Duodenal mucosa (tissue), 2 donors: ENCODE results near the gene PAFAH1B2.
A peak's percentile ranks its signal among the peaks of the same experiment; 100 is the strongest.
"Not testable (repeated sequence)": the region's sequence is repeated elsewhere in the genome, so short reads cannot be mapped to it uniquely, and the experiment has no call there.

Source experiments
- H3K27ac ChIP-seq: one replicate; pipeline ENCODE4 v1.7.0; 2013; ENCODE audit warnings: low read depth, low read length
- H3K27me3 ChIP-seq, 2 donors: one replicate each; pipeline ENCODE4 v1.7.0; 2013; ENCODE audit warnings: low read length in 2 of 2, control low read depth in 1 of 2; ENCODE audit not compliant: insufficient read depth in 2 of 2, control insufficient read depth in 1 of 2
- H3K36me3 ChIP-seq, 2 donors: one replicate each; pipeline ENCODE4 v1.7.0; 2013; ENCODE audit warnings: low read length in 2 of 2, control low read depth in 1 of 2; ENCODE audit not compliant: insufficient read depth in 2 of 2, control insufficient read depth in 1 of 2
- H3K4me1 ChIP-seq, 2 donors: one replicate each; pipeline ENCODE4 v1.7.0; 2013; ENCODE audit warnings: low read length in 2 of 2, control low read depth in 1 of 2; ENCODE audit not compliant: insufficient read depth in 2 of 2, control insufficient read depth in 1 of 2
- H3K4me3 ChIP-seq, 2 donors: one replicate each; pipeline ENCODE4 v1.7.0; 2013; ENCODE audit warnings: low read length in 2 of 2, low read depth in 1 of 2
- H3K9ac ChIP-seq, 2 donors: one replicate each; pipeline ENCODE4 v1.7.0; 2013; ENCODE audit warnings: low read length in 2 of 2, low read depth in 1 of 2
- H3K9me3 ChIP-seq, 2 donors: one replicate each; pipeline ENCODE4 v1.7.0; 2013; ENCODE audit warnings: low read length in 2 of 2, control low read depth in 1 of 2; ENCODE audit not compliant: control insufficient read depth in 1 of 2

PAFAH1B2 gene

DNA sequence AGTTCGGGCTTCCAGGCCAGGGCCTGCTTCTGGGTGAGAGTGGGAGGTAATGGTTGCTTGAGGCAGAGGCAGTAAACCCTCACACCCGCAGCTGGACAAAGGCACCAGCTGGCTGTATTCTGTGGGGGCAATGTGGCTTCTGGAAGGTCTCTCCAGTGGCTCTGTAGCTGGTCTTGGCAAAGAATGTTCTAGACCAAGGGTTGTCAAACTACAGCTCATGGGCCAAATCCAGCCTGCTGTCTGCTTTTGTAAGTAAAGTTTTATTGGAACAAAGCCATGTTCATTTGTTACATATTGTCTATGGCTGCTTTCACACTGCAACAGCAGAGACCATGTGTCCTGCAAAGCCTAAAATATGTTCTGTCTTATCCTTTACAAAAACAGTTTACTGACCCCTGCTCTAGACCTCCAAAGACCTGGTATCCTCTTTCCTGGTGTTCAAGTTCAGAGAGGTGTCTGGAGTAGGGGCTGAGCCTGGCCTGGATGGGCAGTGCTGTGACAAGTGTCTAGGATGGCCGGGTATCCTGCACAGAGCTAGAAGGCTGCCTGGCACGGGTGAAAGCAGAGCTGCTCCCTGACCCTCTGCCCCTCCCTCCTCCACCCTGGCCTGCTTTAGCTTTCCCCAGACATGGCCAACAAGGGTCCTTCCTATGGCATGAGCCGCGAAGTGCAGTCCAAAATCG lies 58.4 kb downstream of the PAFAH1B2 start:
- Histone ChIP-seq H3K27ac (peak overlapping the region; percentile 13), H3K9ac (peak overlapping the region in 1 of 2 donors; percentile 61), H3K27me3 (no peaks in the 10 kb centered on the region), H3K36me3 (peaks cover 8 to 31% of the 10 kb centered on the region in 2 donors), H3K9me3 (no peaks in the 10 kb centered on the region), H3K4me3 (peak overlapping the region in 1 of 2 donors; percentile 40), H3K4me1 (peaks cover 6 to 8% of the 10 kb centered on the region in 2 donors)

DNA sequence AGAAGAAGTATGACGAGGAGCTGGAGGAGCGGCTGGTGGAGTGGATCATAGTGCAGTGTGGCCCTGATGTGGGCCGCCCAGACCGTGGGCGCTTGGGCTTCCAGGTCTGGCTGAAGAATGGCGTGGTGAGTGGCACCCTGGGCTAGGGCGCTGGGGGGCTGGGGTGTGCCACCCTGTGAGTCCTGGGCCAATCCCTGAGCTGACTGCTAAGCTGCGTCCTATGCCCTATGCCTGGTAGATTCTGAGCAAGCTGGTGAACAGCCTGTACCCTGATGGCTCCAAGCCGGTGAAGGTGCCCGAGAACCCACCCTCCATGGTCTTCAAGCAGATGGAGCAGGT lies 59.0 kb downstream of the PAFAH1B2 start:
- Histone ChIP-seq H3K4me1 (peaks cover 6% of the 10 kb centered on the region in 2 donors), H3K27ac (no peak overlapping the region), H3K9ac (no peak overlapping the region), H3K36me3 (peaks cover 8 to 31% of the 10 kb centered on the region in 2 donors), H3K27me3 (no peaks in the 10 kb centered on the region), H3K4me3 (no peak overlapping the region), H3K9me3 (no peaks in the 10 kb centered on the region)

DNA sequence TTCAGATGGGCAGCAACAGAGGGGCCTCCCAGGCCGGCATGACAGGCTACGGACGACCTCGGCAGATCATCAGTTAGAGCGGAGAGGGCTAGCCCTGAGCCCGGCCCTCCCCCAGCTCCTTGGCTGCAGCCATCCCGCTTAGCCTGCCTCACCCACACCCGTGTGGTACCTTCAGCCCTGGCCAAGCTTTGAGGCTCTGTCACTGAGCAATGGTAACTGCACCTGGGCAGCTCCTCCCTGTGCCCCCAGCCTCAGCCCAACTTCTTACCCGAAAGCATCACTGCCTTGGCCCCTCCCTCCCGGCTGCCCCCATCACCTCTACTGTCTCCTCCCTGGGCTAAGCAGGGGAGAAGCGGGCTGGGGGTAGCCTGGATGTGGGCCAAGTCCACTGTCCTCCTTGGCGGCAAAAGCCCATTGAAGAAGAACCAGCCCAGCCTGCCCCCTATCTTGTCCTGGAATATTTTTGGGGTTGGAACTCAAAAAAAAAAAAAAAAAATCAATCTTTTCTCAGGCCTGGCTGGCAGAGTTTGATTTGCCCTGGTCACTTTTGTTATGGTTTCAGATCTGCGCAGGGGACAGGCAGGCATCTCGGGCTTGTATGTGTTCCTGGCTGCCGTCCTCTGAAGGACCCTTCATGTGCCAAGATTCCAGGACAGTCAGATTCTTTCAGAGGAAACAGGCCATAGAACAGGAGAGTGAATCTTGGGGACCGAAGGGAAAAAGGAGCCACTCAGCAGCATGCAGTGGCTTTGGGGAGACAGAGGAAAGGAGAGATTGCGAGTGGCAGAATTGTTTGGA lies 60.4 kb downstream of the PAFAH1B2 start:
- H3K27ac ChIP-seq, result no peak overlapping the region
- H3K9ac ChIP-seq, result no peak overlapping the region
- no peaks in the 10 kb centered on the region for H3K27me3 ChIP-seq
- H3K36me3 ChIP-seq, result peaks cover 8 to 31% of the 10 kb centered on the region in 2 donors
- H3K4me3 ChIP-seq, result no peak overlapping the region
- no peaks in the 10 kb centered on the region for H3K9me3 ChIP-seq
- peaks cover 0 to under 1% of the 10 kb centered on the region in 2 donors for H3K4me1 ChIP-seq

DNA sequence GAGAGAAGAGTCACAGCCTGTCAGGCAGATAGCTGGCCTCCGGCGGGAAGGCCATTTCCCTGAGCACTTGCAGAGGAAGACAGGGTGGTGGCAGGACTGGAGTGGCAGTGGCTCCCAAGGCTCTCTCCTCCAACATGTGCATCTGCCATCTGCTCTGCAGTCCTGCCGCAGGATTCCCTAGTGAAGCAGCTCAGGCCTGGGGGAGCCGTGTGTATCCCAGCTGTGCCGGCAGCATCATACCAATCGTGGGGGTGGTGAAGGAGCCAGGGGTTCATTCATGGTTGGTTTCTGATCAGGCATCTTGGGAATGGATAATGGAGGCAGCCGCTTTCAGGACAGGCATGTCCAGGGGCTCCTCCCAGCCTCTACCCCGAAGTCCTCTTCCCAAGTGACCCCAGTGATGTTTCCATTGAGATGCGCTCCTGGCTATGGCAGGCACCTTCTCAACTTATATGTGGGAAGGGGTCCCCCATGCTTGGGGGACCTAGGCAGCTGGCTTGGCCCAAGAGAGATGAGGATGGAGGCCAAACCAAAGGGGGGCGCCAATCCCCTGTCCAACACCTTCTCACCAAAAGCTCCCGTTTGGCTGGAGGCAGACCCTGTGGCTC lies 61.2 kb downstream of the PAFAH1B2 start:
- H3K9me3 ChIP-seq, result no peaks in the 10 kb centered on the region
- no peaks in the 10 kb centered on the region for H3K4me1 ChIP-seq
- H3K36me3 ChIP-seq, result peaks cover 6 to 31% of the 10 kb centered on the region in 2 donors
- no peaks in the 10 kb centered on the region for H3K27me3 ChIP-seq
- no peak overlapping the region for H3K27ac ChIP-seq
- no peak overlapping the region for H3K4me3 ChIP-seq
- H3K9ac ChIP-seq, result no peak overlapping the region

DNA sequence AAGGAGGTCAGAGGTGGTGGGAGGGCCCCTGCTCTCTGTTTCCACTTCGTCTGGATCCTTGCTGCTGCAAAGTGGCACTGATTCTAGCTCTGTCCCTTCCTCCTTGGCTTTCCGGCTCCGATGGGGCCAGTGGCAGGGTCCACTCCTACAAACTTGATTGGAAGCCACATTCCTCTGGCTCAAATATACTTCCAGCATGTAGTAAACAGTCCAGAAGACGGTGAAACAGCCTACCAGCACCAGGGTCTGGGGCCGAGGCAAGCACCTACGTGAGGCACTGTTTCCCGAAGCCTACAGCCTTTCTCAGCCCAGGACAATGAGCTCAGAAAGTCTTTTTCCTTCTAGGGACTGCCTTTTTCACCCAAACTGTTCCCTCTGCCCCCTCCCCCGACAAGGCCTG lies 62.0 kb downstream of the PAFAH1B2 start:
- H3K36me3 ChIP-seq, result peaks cover 6 to 31% of the 10 kb centered on the region in 2 donors
- not testable (repeated sequence) for H3K4me3 ChIP-seq, H3K27me3 ChIP-seq, H3K9me3 ChIP-seq, H3K27ac ChIP-seq, H3K4me1 ChIP-seq, H3K9ac ChIP-seq

DNA sequence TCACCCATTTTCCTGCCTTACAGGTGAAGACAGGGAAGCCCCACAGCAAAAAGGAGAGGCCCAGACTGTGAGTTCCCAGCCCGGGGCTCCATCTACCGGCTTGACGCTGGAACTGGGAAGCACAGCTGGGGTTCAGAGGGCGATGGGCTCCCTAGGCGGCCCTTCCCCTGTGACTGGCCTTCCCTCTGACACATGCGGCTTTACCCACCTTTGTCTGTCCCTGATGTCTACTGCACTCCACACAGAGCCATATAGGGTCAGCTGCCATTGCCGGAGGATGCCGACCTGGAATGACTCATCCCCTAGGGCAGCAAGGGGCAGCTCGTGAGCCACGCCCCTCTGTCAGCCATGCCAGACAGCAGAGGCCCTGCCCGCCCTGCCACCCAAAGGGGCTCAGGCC lies 62.8 kb downstream of the PAFAH1B2 start:
- not testable (repeated sequence) for H3K27me3 ChIP-seq, H3K9me3 ChIP-seq, H3K9ac ChIP-seq, H3K4me3 ChIP-seq, H3K4me1 ChIP-seq, H3K27ac ChIP-seq
- H3K36me3 ChIP-seq, result peaks cover 6 to 38% of the 10 kb centered on the region in 2 donors

DNA sequence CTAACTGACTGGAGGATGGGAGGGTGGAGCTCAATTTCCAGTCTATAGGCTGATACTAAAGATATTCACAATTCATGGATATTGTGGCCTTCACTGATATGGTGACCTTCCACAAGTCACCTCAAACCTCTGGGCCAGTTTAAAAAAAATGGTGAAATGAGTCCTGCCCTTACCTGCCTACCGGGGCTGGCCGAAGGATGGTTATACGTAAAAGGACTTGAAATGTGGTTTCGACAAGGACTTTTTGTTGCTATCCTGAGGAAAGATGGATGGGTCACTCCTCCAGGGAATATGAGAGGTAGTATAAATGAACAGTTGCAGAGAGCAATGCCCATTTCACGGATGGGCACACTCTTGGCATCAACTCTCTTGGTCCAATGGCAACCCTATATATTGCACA lies 63.4 kb downstream of the PAFAH1B2 start:
- H3K27me3 ChIP-seq, H3K9ac ChIP-seq, H3K4me3 ChIP-seq, H3K9me3 ChIP-seq, H3K27ac ChIP-seq, H3K4me1 ChIP-seq: not testable (repeated sequence)
- H3K36me3 ChIP-seq, result peaks cover 6 to 40% of the 10 kb centered on the region in 2 donors

DNA sequence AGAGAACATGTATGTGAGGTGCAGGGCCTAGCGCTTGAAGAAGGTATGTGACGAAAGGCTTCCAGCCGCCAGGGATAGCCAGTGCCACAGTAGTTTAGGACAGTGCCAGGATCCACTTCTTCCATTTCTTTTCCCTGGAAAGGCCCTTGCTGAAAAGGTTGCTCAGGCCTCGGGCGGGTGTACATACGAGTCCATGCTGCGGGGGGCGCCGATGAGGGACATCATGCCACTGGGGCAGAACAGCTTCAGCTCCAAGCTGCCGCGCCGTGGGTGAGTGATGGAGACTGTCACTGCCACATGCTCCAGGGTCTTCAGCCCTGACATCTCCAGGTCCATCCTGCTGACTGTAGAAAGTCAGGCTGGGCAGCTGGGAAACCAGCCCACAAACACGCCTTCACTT lies 64.6 kb downstream of the PAFAH1B2 start:
- not testable (repeated sequence) for H3K9me3 ChIP-seq, H3K27ac ChIP-seq, H3K4me3 ChIP-seq, H3K4me1 ChIP-seq, H3K9ac ChIP-seq, H3K27me3 ChIP-seq
- peaks cover 13 to 43% of the 10 kb centered on the region in 2 donors for H3K36me3 ChIP-seq

DNA sequence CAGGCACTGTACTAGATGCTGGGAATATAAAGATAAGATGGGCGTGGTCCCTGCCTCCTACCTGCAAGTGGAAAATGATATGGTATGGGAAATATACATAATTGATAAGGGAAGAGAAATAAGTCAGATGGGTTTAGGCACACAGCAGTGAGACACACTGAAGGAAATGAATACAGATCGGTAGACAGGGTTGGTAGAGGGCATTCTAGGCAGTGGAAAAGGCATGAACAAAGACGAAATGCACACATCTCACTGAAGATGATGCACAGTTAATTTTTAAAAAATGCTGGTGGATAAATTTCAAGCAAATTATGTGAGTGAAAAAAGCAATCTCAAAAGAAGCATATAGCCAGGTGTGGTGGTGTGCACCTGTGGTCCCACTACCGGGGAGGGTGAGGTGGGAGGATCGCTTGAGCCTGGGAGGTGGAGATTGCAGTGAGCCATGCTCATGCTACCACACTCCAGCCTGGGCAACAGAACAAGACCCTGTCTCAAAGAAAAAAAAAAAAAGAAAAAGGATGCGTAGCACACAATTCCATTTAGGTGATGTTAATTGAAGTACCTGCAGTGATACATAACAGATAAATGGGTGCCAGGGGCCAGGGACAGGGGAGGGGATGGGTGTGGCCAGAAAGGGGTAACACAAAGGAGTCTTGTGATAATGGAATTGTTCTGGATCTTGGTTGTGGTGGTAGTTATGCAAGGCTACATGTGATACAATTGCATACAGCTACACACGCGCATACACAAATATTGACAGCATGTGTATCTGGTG lies 65.5 kb downstream of the PAFAH1B2 start:
- not testable (repeated sequence) for H3K4me1 ChIP-seq, H3K4me3 ChIP-seq, H3K27me3 ChIP-seq, H3K9ac ChIP-seq, H3K9me3 ChIP-seq, H3K27ac ChIP-seq
- peaks cover 9 to 42% of the 10 kb centered on the region in 2 donors for H3K36me3 ChIP-seq

DNA sequence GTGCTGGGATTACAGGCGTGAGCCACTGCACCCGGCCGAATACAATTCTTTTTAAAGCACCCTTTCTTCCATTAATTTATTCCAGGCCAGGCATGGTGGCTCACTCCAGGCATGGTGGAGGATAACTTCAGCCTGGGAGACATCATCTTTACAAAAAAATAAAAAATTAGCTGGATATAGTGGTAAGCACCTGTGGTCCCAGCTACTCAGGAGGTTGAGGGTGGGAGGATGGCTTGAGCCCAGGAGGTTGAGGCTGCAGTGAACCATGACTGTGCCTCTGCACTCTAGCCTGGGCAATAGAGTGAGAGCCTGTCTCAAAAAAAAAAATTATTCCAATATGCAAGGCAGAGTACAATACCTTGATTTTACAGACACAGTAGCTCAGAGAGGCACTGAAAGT lies 66.5 kb downstream of the PAFAH1B2 start:
- no peaks in the 10 kb centered on the region for H3K27me3 ChIP-seq
- no peak overlapping the region for H3K9ac ChIP-seq
- no peak overlapping the region for H3K4me3 ChIP-seq
- H3K4me1 ChIP-seq, result no peaks in the 10 kb centered on the region
- H3K36me3 ChIP-seq, result peaks cover 13 to 36% of the 10 kb centered on the region in 2 donors
- H3K27ac ChIP-seq, result no peak overlapping the region
- H3K9me3 ChIP-seq, result no peaks in the 10 kb centered on the region
